Colonic mucosa (tissue), 4 donors: ENCODE results near the gene RNF150. TPM values are rescaled to one million over a fixed set of nuclear protein-coding genes. Genes with fewer than 3 reads are reported as not detected.

Experiments
- DNase-seq: peaks from one replicate; pipeline ENCODE4 v3.0.0-alpha.2; 2020
- H3K27ac ChIP-seq: fragments of 200-600 bp; one replicate; pipeline ENCODE4 v1.8.0; 2021
- H3K27me3 ChIP-seq: fragments of 200-600 bp; one replicate; pipeline ENCODE4 v1.8.0; 2021
- H3K36me3 ChIP-seq: fragments of 200-600 bp; one replicate; pipeline ENCODE4 v1.8.0; 2021
- H3K4me1 ChIP-seq: fragments of 200-600 bp; one replicate; pipeline ENCODE4 v1.8.0; 2021; ENCODE audit warnings: mild to moderate bottlenecking
- H3K4me3 ChIP-seq: fragments of 200-600 bp; one replicate; pipeline ENCODE4 v1.8.0; 2021
- H3K9ac ChIP-seq, 2 donors: one replicate each; pipeline ENCODE4 v1.7.0; 2013; ENCODE audit warnings: control low read depth in 2 of 2, low read depth in 2 of 2, low read length in 2 of 2
- H3K9me3 ChIP-seq: fragments of 200-600 bp; one replicate; pipeline ENCODE4 v1.8.0; 2021
- intact Hi-C: fragments of 100-400 bp; cut with DNase I; formaldehyde crosslinking; loops from one replicate; pipeline ENCODE4 v1.14.1; 2022
- total RNA-seq, 2 donors: library from RNA; stranded (reverse); fragmentation: NEBNext Ultra II Directional in 1 of 2; extraction: Animal tissue kit (Norgen Biotek cat#: 25700) in 1 of 2; gene quantifications; one replicate each; pipeline ENCODE4 v1.2.1, GENCODE V29; 2021
- TF ChIP-seq, protein P1 (sequence below): fragments of 200-600 bp; IDR thresholded peaks from one replicate; pipeline ENCODE4 v1.8.0; 2022; ENCODE audit warnings: antibody characterized with exemption, mild to moderate bottlenecking
- donor health status: healthy.
- donor health status: DM: no; HTN: no; CAD: no.
- donor health status: DM: no; HTN: no; CAD: no.

RNF150 gene
- total RNA-seq, 2 donors from 2014 or later: 0.86 to 6.9 TPM

DNA sequence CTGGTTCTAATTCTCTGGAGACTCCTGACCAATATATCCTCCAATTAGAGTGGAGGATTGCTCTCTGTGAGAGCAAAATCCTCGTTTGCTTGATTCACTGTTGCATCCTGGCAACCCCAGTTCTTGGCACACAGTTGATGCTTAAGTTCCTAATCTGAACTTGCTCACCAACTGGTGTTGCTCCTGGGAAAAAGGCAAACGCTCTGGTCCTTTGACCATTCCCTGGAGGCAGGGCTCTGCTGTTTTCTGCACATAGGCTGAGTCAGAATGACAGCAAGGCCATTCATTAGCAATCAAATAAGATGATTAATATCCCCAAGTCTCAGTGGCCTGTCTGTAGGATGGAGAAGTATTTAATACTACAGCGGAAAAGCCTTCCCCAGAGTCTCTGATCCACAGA lies 204.4 kb downstream of the RNF150 start:
- intact Hi-C loops: no loop called here
- Histone ChIP-seq H3K4me1 (no peaks in the 10 kb centered on the region), H3K9ac (no peak overlapping the region), H3K9me3 (no peaks in the 10 kb centered on the region), H3K27me3 (no peaks in the 10 kb centered on the region), H3K27ac (no peak overlapping the region), H3K36me3 (no peaks in the 10 kb centered on the region), H3K4me3 (no peak overlapping the region)
- TF ChIP-seq, protein P1, sequence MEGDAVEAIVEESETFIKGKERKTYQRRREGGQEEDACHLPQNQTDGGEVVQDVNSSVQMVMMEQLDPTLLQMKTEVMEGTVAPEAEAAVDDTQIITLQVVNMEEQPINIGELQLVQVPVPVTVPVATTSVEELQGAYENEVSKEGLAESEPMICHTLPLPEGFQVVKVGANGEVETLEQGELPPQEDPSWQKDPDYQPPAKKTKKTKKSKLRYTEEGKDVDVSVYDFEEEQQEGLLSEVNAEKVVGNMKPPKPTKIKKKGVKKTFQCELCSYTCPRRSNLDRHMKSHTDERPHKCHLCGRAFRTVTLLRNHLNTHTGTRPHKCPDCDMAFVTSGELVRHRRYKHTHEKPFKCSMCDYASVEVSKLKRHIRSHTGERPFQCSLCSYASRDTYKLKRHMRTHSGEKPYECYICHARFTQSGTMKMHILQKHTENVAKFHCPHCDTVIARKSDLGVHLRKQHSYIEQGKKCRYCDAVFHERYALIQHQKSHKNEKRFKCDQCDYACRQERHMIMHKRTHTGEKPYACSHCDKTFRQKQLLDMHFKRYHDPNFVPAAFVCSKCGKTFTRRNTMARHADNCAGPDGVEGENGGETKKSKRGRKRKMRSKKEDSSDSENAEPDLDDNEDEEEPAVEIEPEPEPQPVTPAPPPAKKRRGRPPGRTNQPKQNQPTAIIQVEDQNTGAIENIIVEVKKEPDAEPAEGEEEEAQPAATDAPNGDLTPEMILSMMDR: no peak
- no peak for DNase-seq

DNA sequence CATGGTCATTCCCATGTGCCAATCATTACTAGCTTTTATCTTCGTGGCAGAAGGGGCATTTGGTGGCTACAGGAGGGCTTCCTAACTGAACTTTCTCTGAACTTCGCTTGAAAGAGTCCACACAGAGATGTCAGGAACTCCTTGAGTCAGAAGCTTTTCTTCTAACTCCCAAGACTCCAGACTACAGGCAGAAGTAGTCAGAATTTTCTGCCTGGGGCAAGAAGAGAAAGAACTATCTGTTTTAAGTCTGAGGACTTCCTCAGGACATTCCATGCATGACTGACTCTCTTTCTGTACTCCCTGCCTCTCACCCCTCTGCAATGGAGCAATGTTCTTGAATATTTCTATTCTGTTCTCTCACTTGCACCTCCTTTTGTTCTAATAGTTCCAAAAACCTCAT lies 206.6 kb downstream of the RNF150 start:
- no peak for DNase-seq
- TF ChIP-seq, protein P1: no peak
- no peak overlapping the region for H3K27ac ChIP-seq

DNA sequence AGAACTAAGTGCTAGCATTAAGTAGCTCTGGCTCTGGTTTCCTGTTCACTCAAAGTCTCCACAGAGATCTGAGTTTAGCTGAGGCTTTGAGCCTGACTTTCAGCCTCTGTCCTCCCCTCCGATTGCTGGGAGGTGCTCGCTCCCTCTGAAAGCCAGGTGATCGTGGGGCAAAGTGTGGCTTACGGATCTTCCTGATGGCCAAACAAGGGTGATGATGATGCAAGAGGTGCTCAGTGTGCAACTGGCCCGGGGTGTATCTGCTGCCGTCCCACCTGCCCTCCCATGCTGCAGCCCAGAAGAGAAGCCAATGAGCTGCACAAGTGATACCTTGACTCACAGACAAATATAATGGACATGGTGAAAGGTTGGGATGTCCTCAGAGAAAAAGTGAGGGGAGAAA lies 207.9 kb downstream of the RNF150 start:
- TF ChIP-seq, protein P1: no peak
- intact Hi-C loops: no loop called here

More for the DNA sequence above, 206.6 kb downstream of the RNF150 start:
- Histone ChIP-seq H3K9ac (no peak overlapping the region), H3K36me3 (no peaks in the 10 kb centered on the region), H3K4me3 (no peak overlapping the region), H3K27me3 (no peaks in the 10 kb centered on the region), H3K4me1 (no peaks in the 10 kb centered on the region), H3K9me3 (no peaks in the 10 kb centered on the region)
- intact Hi-C loops: no loop called here

DNA sequence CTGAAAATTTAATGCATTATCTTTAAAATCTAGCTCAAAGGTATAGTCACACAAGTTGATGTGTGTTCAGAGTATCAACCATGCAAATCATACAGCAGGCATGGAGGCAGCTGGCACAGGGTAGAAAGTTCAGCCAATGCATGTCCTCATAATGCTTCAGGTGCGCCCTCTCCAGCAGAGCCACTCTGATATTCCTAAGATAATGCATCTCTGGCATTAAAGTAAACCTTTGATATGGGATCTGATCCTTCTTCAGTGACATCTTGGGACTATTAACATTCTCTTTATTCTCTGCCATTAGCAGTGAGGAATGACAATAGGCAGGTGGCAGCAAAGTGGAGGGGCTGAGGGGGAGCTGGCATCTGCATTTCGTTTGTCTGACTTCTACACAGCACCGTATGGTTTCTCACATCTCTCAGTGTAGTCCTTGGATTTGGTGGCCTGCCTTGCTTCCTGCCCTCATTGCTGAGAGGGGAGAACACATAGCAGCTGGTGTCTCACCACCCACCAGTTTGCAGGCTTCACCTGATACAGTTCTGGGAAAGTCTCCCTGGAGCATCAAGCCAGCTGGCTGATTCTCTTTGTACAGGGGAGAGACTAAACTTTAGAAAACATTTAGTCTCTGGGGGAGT lies 208.4 kb downstream of the RNF150 start:
- Histone ChIP-seq H3K36me3 (no peaks in the 10 kb centered on the region), H3K4me1 (no peaks in the 10 kb centered on the region), H3K27me3 (no peaks in the 10 kb centered on the region), H3K9me3 (no peaks in the 10 kb centered on the region), H3K4me3 (no peak overlapping the region), H3K27ac (no peak overlapping the region), H3K9ac (no peak overlapping the region)
- TF ChIP-seq, protein P1: no peak
- intact Hi-C loops: no loop called here
- DNase-seq: no peak

More for the DNA sequence above, 207.9 kb downstream of the RNF150 start:
- Histone ChIP-seq H3K36me3 (no peaks in the 10 kb centered on the region), H3K27me3 (no peaks in the 10 kb centered on the region), H3K4me1 (no peaks in the 10 kb centered on the region), H3K27ac (no peak overlapping the region), H3K9ac (no peak overlapping the region), H3K4me3 (no peak overlapping the region), H3K9me3 (no peaks in the 10 kb centered on the region)
- DNase-seq: no peak

DNA sequence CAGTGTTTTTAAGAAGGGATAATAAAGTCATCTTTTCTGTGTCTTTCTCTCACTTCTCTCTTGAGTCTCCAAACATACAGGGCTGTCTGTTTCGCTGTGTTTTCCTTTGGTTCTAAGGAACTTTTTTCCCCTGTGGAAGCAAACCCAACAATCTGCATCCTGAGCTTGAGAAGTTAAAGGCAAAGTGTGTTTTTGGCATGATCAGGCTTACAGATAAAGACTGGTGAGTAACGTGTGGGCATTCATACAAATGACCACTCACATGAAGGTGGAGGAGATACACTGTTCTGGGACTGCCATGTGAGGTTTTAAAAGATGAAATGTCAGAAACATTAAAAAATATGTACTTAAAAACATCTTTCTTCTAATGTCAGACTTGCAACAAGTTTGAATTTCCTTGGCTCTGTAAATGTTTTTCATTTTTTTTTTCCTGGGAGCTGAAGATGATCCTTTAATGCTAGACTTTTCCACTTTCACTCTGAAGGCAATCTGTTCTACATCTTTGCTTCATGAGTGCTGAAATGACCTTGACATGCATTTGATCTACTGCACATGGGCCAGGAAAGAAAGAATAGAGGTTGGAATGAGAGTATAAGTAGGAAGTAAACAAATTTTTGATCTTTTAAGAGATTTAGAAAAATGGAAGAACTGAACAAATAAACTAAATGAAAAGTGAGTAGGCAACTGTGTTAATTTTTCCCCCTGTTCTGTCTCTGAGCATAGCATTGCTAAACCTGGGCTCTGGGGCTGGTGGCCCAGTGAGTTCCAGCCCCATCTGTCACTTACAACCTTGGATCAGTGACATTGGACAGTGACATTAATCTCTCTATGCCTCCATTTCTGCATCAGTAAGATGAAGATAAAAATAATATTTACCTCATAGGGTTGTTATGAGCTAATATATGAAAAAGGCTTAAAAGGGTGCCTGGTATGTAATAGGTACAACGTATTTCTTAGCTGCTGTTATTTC lies 226.0 kb downstream of the RNF150 start:
- H3K4me1 ChIP-seq: no peaks in the 10 kb centered on the region
- TF ChIP-seq, protein P1: no peak
- no peak overlapping the region for H3K4me3 ChIP-seq
- no peak overlapping the region for H3K27ac ChIP-seq
- DNase-seq: no peak
- H3K9ac ChIP-seq: no peak overlapping the region
- intact Hi-C loops: no loop called here
- H3K36me3 ChIP-seq: no peaks in the 10 kb centered on the region
- H3K9me3 ChIP-seq: no peaks in the 10 kb centered on the region
- no peaks in the 10 kb centered on the region for H3K27me3 ChIP-seq
